Right lobe of liver (tissue), 4 donors: ENCODE measurements around the gene NRXN3.

Source experiments
- CTCF ChIP-seq, 4 donors: fragments of 200-600 bp in 3 of 4; fragments of 450-650 bp in 1 of 4; IDR thresholded peaks; one replicate each; pipeline versions ENCODE4 v1.5.1 to v1.8.0; 2016 to 2022; ENCODE audit warnings: antibody characterized with exemption in 4 of 4, mild to moderate bottlenecking in 2 of 4
- POLR2A ChIP-seq: fragments of 450-650 bp; IDR thresholded peaks from one replicate; pipeline ENCODE4 v1.6.1; 2017; ENCODE audit warnings: antibody characterized with exemption, mild to moderate bottlenecking
- donor health status: DM: no; HTN: no; CAD: no.
- donor health status: DM: no; HTN: no; CAD: no.
- donor health status: DM: no; HTN: yes; CAD: no.

GRCh38 chr14:78175412-78175811 is 5.2 kb downstream of the NRXN3 start:
- TF ChIP-seq CTCF (IDR thresholded peaks at IDR 0.05) (no peak), POLR2A (no peak)
